Loucy (cell line): Measurements from ENCODE around the gene OR1N1.

ENCODE experiments used
- H2AFZ ChIP-seq: fragments of 200-600 bp; sonication (generic); 2 replicates; pipeline ENCODE4 v1.6.0; 2016; ENCODE audit warnings: antibody characterized with exemption, mild to moderate bottlenecking, low read length, moderate library complexity
- H3F3A ChIP-seq: fragments of 200-600 bp; 2 replicates; pipeline ENCODE4 v1.6.0; 2016; ENCODE audit warnings: antibody characterized with exemption, low read depth, mild to moderate bottlenecking
- H3K27me3 ChIP-seq: fragments of 200-600 bp; sonication (generic); 2 replicates; pipeline ENCODE4 v1.6.1; 2014; ENCODE audit warnings: low read length, mild to moderate bottlenecking; ENCODE audit not compliant: insufficient read depth, poor library complexity, severe bottlenecking
- H3K36me3 ChIP-seq: fragments of 200-600 bp; sonication (generic); 2 replicates; pipeline ENCODE4 v1.6.1; 2016; ENCODE audit warnings: low read length; ENCODE audit not compliant: insufficient read depth
- H3K4me1 ChIP-seq: fragments of 200-600 bp; sonication (generic); 2 replicates; pipeline ENCODE4 v1.5.1; 2014; ENCODE audit warnings: low read length, mild to moderate bottlenecking; ENCODE audit not compliant: insufficient read depth, poor library complexity, severe bottlenecking
- H3K4me2 ChIP-seq: fragments of 200-600 bp; sonication (generic); 2 replicates; pipeline ENCODE4 v1.6.0; 2014; ENCODE audit warnings: antibody characterized with exemption, low read length, low read depth, mild to moderate bottlenecking; ENCODE audit not compliant: poor library complexity, severe bottlenecking
- H3K4me3 ChIP-seq: fragments of 200-600 bp; sonication (generic); 2 replicates; pipeline ENCODE4 v1.5.1; 2014; ENCODE audit warnings: low read length, mild to moderate bottlenecking, mixed read lengths; ENCODE audit not compliant: poor library complexity, severe bottlenecking
- H3K79me2 ChIP-seq: fragments of 200-600 bp; sonication (generic); 2 replicates; pipeline ENCODE4 v1.6.1; 2014; ENCODE audit warnings: low read length; ENCODE audit not compliant: insufficient read depth
- H3K9ac ChIP-seq: fragments of 200-600 bp; sonication (generic); 2 replicates; pipeline ENCODE4 v1.6.0; 2014; ENCODE audit warnings: mild to moderate bottlenecking, low read depth, low read length, moderate library complexity; ENCODE audit not compliant: poor library complexity, severe bottlenecking
- H3K9me2 ChIP-seq: fragments of 200-600 bp; sonication (generic); replicated peaks from 2 replicates; pipeline ENCODE4 v1.6.1; 2016; ENCODE audit warnings: low read depth, low read length, mixed read lengths
- H3K9me3 ChIP-seq: fragments of 200-600 bp; sonication (generic); 2 replicates; pipeline ENCODE4 v1.6.1; 2014; ENCODE audit warnings: mild to moderate bottlenecking, antibody characterized with exemption, low read length, low read depth; ENCODE audit not compliant: insufficient read depth
- H4K20me1 ChIP-seq: fragments of 200-600 bp; sonication (generic); 2 replicates; pipeline ENCODE4 v1.6.0; 2014; ENCODE audit warnings: antibody characterized with exemption, low read length, mild to moderate bottlenecking; ENCODE audit not compliant: insufficient read depth, poor library complexity, severe bottlenecking
- CTCF ChIP-seq: fragments of 200-600 bp; sonication (generic); conservative IDR thresholded peaks from 2 replicates; pipeline ENCODE4 v1.5.1; 2014; ENCODE audit warnings: mild to moderate bottlenecking, antibody characterized with exemption, low read length
- EZH2phosphoT487 ChIP-seq: fragments of 200-600 bp; IDR thresholded peaks from 2 replicates; pipeline ENCODE4 v1.6.1; 2018; ENCODE audit warnings: antibody characterized with exemption, mild to moderate bottlenecking, moderate library complexity, borderline replicate concordance

Gene OR1N1

GRCh38 chr9:122527193-122527592, at the start of gene OR1N1:
Gene OR1N1, minus strand, starts transcription at chr9:122527293. Its CDS starts 0 bp downstream, at chr9:122527293.
- no peaks in the 10 kb centered on the region for H4K20me1 ChIP-seq
- no peaks in the 10 kb centered on the region for H3K79me2 ChIP-seq
- H3K9me2 ChIP-seq, result no peaks in the 10 kb centered on the region
- H3K4me1 ChIP-seq, result no peaks in the 10 kb centered on the region
- no peak within 1 kb of the TSS for H3K9ac ChIP-seq
- no peak within 1 kb of the TSS for H3K4me3 ChIP-seq
- H3K27me3 ChIP-seq, result no peaks in the 10 kb centered on the region
- no peak within 1 kb of the TSS for H2AFZ ChIP-seq
- H3K4me2 ChIP-seq, result no peak within 1 kb of the TSS
- no peaks in the 10 kb centered on the region for H3K36me3 ChIP-seq
- no peaks in the 10 kb centered on the region for H3K9me3 ChIP-seq
- TF ChIP-seq CTCF (no peak), EZH2phosphoT487 (no peak)
- no peaks in the 10 kb centered on the region for H3F3A ChIP-seq

- no peaks in the 10 kb centered on the region for H3K9me3 ChIP-seq
- H3K9me2 ChIP-seq, result no peaks in the 10 kb centered on the region
- no peaks in the 10 kb centered on the region for H4K20me1 ChIP-seq
- no peaks in the 10 kb centered on the region for H3F3A ChIP-seq
- H3K79me2 ChIP-seq, result no peaks in the 10 kb centered on the region
- TF ChIP-seq EZH2phosphoT487, result no peak
- H3K27me3 ChIP-seq, result no peaks in the 10 kb centered on the region
- no peak overlapping the region for H2AFZ ChIP-seq
- H3K9ac ChIP-seq, result no peak overlapping the region
- no peak overlapping the region for H3K4me3 ChIP-seq
- H3K36me3 ChIP-seq, result no peaks in the 10 kb centered on the region
- no peaks in the 10 kb centered on the region for H3K4me1 ChIP-seq
- no peak overlapping the region for H3K4me2 ChIP-seq
These were observed 45.4 kb upstream of the OR1N1 start for GRCh38 chr9:122572456-122572855.

GRCh38 chr9:122567901-122568300, 40.8 kb upstream of the OR1N1 start:
- Histone ChIP-seq H3K4me1 (peaks cover 1% of the 10 kb centered on the region), H3K4me3 (no peak overlapping the region), H4K20me1 (no peaks in the 10 kb centered on the region), H3K27me3 (no peaks in the 10 kb centered on the region), H3K79me2 (no peaks in the 10 kb centered on the region), H2AFZ (no peak overlapping the region), H3K4me2 (no peak overlapping the region), H3F3A (no peaks in the 10 kb centered on the region), H3K9ac (no peak overlapping the region), H3K9me2 (no peaks in the 10 kb centered on the region), H3K9me3 (no peaks in the 10 kb centered on the region), H3K36me3 (no peaks in the 10 kb centered on the region)
- TF ChIP-seq CTCF (no peak), EZH2phosphoT487 (no peak)

- Histone ChIP-seq H3K4me2 (peak overlapping the region; percentile 57), H3K36me3 (no peaks in the 10 kb centered on the region), H2AFZ (peak overlapping the region; percentile 77), H3K4me1 (peaks cover 15% of the 10 kb centered on the region), H4K20me1 (no peaks in the 10 kb centered on the region), H3K9me2 (no peaks in the 10 kb centered on the region), H3K9me3 (no peaks in the 10 kb centered on the region), H3K27me3 (no peaks in the 10 kb centered on the region), H3K79me2 (no peaks in the 10 kb centered on the region), H3K9ac (peak overlapping the region; percentile 55), H3K4me3 (peak overlapping the region; percentile 41), H3F3A (no peaks in the 10 kb centered on the region)
- TF ChIP-seq EZH2phosphoT487 (no peak), CTCF (no peak)
These were observed 35.2 kb upstream of the OR1N1 start for GRCh38 chr9:122562134-122562760.
